ENCODE results near the gene LGR6. TPM values are rescaled to one million over a fixed set of nuclear protein-coding genes. Genes with fewer than 3 reads are reported as not detected.

LGR6 gene
- total and polyA plus RNA-seq, 2 of the 4 experiments (the other 2 are of a cell fraction), result not detected

GRCh38 chr1:202249846-202250245, 56.2 kb downstream of the LGR6 start:
- H3K18ac ChIP-seq (ENCODE audit: low read depth, low read length), result no peak overlapping the region
- ATAC-seq (ENCODE audit: low read depth) (no peak), DNase-seq (no peak)
- CTCF ChIA-PET, result no interaction called here
- no peak overlapping the region for H2BK120ac ChIP-seq (ENCODE audit: low read depth, low read length)
- H3K9ac ChIP-seq (ENCODE audit: low read depth, low read length), result no peak overlapping the region
- no peak overlapping the region for H3K4me3 ChIP-seq (ENCODE audit: insufficient read depth, low read depth, low read length)
- H2AK9ac ChIP-seq (replicated peaks; ENCODE audit: low read depth, low read length, poor library complexity), result no peak overlapping the region
- intact Hi-C loops (cut with micrococcal nuclease) (no loop called here), in situ Hi-C loops (cut with MboI; ENCODE audit: low sequenced_read_pairs) (no loop called here), dilution Hi-C loops (cut with HindIII; ENCODE audit: low sequenced_read_pairs, unreplicated experiment) (no loop called here)
- H3K79me1 ChIP-seq (ENCODE audit: low read depth in 1 of 2, low read length in 2 of 2), result no peaks in the 10 kb centered on the region
- no peak overlapping the region for H4K8ac ChIP-seq (ENCODE audit: low read depth in 2 of 2, low read length in 2 of 2)
- no peak overlapping the region for H3K4me2 ChIP-seq (ENCODE audit: low read depth, low read length)
- no peak overlapping the region for H2BK15ac ChIP-seq (ENCODE audit: low read depth, low read length)
- WGBS, 2 experiments (ENCODE audit: extremely low coverage in 2 of 2, insufficient read length in 1 of 2), result 51% methylated on average over 2 of the region's 2 CpGs; no CpG with 5 or more reads in 1 of the 2 experiments
- H3K4ac ChIP-seq (ENCODE audit: low read depth, low read length), result no peak overlapping the region
- H4K5ac ChIP-seq (ENCODE audit: low read depth, low read length), result no peak overlapping the region
- POLR2A ChIA-PET (ENCODE audit: unreplicated experiment), result no interaction called here
- H3K14ac ChIP-seq (replicated peaks; ENCODE audit: low read depth, low read length), result no peak overlapping the region
- H3K23ac ChIP-seq (ENCODE audit: low read depth, low read length), result no peak overlapping the region
- H3K9me3 ChIP-seq (ENCODE audit: control insufficient read depth, insufficient read depth, low read length), result peaks cover 4% of the 10 kb centered on the region; the same call in 1 of the 2 replicates
- no peak overlapping the region for H3K27ac ChIP-seq (ENCODE audit: insufficient read depth, low read length)
- no peak overlapping the region for H2BK5ac ChIP-seq (ENCODE audit: low read depth, low read length, poor library complexity, severe bottlenecking)
- no peak overlapping the region for H2AK5ac ChIP-seq (ENCODE audit: low read depth, low read length)
- no TSS peak for BruUV-seq (replicated peaks)
- TF ChIP-seq POLR2A (IDR thresholded peaks at IDR 0.05; ENCODE audit: low read depth, low read length) (no peak), CTCF (conservative IDR thresholded peaks at IDR 0.05; ENCODE audit: low read depth, low read length) (no peak), RFX5 (IDR thresholded peaks at IDR 0.05; ENCODE audit: low read depth, low read length) (no peak), CHD1 (IDR thresholded peaks at IDR 0.05; ENCODE audit: low read depth, low read length) (no peak), RAD21 (IDR thresholded peaks at IDR 0.05; ENCODE audit: low read length) (no peak), ELK1 (IDR thresholded peaks at IDR 0.05; ENCODE audit: borderline replicate concordance, low read depth, low read length) (no peak), USF2 (IDR thresholded peaks at IDR 0.05; ENCODE audit: low read depth, low read length) (no peak), NFE2L2 (IDR thresholded peaks at IDR 0.05; ENCODE audit: low read depth, low read length) (no peak), MAZ (IDR thresholded peaks at IDR 0.05; ENCODE audit: borderline replicate concordance, low read depth, low read length) (no peak), FOS (IDR thresholded peaks at IDR 0.05; ENCODE audit: low read depth, low read length) (no peak), RCOR1 (IDR thresholded peaks at IDR 0.05; ENCODE audit: insufficient replicate concordance, low read length) (no peak), BHLHE40 (IDR thresholded peaks at IDR 0.05; ENCODE audit: low read depth, low read length) (no peak), SMC3 (IDR thresholded peaks at IDR 0.05; ENCODE audit: low read depth, low read length) (no peak), CEBPB (IDR thresholded peaks at IDR 0.05; ENCODE audit: low read depth, low read length) (no peak), MAFK (IDR thresholded peaks at IDR 0.05; ENCODE audit: low read depth, low read length) (no peak)
- no peak overlapping the region for H2BK20ac ChIP-seq (ENCODE audit: low read depth, low read length)
- H3K36me3 ChIP-seq (ENCODE audit: control insufficient read depth, insufficient read depth, low read length), result no peaks in the 10 kb centered on the region
- H2AFZ ChIP-seq (replicated peaks; ENCODE audit: low read length, poor library complexity), result no peak overlapping the region
- no peak overlapping the region for H4K91ac ChIP-seq (ENCODE audit: insufficient read depth, low read depth, low read length)
- peaks cover 7% of the 10 kb centered on the region for H3K9me1 ChIP-seq (ENCODE audit: insufficient read depth, low read length)
- H3K27me3 ChIP-seq (ENCODE audit: control insufficient read depth, insufficient read depth, low read length), result peaks cover 68% of the 10 kb centered on the region
- no peak overlapping the region for H3K56ac ChIP-seq (ENCODE audit: extremely low read depth, insufficient read depth, low read length)
- peaks cover 4% of the 10 kb centered on the region for H3K4me1 ChIP-seq (ENCODE audit: control insufficient read depth, insufficient read depth, low read length)
- H4K20me1 ChIP-seq (ENCODE audit: insufficient read depth, low read length), result no peaks in the 10 kb centered on the region
